ENCODE measurements around the gene RXRA.

DNA sequence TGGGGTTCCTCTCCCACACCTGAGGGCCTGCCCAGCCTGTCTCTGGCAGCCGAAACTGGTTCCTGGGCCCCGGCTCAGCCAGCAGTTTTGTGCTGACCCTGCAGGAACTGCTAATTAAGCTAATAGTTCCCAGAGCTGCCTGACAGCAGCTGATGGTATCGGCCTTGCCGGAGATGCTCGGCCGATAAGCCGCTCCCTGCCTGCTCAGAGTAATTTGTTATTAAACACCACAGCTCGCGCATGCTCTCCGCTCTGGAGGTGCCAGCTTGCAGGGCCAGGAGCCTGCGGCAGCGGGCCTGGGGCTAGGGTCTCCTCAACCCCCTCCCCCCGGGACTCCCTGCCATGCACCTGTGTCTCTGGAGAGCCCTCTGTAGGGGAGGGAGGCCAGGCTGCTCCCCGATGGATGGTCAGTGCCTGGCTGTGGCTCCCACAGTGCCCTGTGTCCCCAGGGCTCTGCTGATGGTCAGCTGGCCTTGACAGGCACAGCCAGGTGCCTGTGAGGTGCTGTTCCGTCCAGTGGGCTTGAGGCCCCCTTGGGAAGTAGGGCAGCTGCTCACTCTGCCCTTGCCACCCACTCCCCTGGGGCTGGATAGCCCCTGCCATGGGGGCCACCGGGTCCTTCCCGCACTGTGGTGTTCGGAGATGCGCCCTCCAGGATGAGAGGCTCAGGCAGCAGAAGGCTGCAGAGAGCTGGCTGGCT lies 41.7 kb downstream of the RXRA start:
- no peak for TF ChIP-seq POLR2A (IDR thresholded peaks at IDR 0.05)
- no peak for TF ChIP-seq EP300 (IDR thresholded peaks at IDR 0.05; ENCODE audit: low read depth)
- TF ChIP-seq, protein P1, sequence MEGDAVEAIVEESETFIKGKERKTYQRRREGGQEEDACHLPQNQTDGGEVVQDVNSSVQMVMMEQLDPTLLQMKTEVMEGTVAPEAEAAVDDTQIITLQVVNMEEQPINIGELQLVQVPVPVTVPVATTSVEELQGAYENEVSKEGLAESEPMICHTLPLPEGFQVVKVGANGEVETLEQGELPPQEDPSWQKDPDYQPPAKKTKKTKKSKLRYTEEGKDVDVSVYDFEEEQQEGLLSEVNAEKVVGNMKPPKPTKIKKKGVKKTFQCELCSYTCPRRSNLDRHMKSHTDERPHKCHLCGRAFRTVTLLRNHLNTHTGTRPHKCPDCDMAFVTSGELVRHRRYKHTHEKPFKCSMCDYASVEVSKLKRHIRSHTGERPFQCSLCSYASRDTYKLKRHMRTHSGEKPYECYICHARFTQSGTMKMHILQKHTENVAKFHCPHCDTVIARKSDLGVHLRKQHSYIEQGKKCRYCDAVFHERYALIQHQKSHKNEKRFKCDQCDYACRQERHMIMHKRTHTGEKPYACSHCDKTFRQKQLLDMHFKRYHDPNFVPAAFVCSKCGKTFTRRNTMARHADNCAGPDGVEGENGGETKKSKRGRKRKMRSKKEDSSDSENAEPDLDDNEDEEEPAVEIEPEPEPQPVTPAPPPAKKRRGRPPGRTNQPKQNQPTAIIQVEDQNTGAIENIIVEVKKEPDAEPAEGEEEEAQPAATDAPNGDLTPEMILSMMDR (IDR thresholded peaks at IDR 0.05): no peak
- no peak for TF ChIP-seq POLR2AphosphoS5 (IDR thresholded peaks at IDR 0.05)

Measured in transverse colon (tissue), 4 donors.